Measurements from ENCODE around the gene LRRC9. TPM values are rescaled to one million over a fixed set of nuclear protein-coding genes. Genes with fewer than 3 reads are reported as not detected.

The LRRC9 gene
- total and polyA plus RNA-seq, 10 of the 15 experiments (the other 5 are each of a cell fraction or from before 2014, with no cell fraction given) = not detected

- FAIRE-seq (no peak), ATAC-seq (no peak)
- POLR2A ChIA-PET = no interaction called here
Observed at GRCh38 chr14:60025571-60025970, 105.6 kb downstream of the LRRC9 start.

More at GRCh38 chr14:60025571-60025970, 105.6 kb downstream of the LRRC9 start:
- in situ Hi-C loops (cut with MboI) (no loop called here), intact Hi-C loops (cut with micrococcal nuclease; ENCODE audit: unreplicated experiment) (no loop called here)
- no peaks in the 10 kb centered on the region for H3K79me2 ChIP-seq (ENCODE audit: control insufficient read depth, insufficient read depth, low read length)
- H3K4me2 ChIP-seq (ENCODE audit: control insufficient read depth, insufficient read depth) = no peak overlapping the region
- no peak overlapping the region for H2AFZ ChIP-seq (ENCODE audit: control insufficient read depth, low read depth, low read length)
- SMC1A ChIA-PET (ENCODE audit: uncharacterized antibody, unreplicated experiment) = no interaction called here
- RAD21 ChIA-PET (ENCODE audit: unreplicated experiment) = no interaction called here
- H3K36me3 ChIP-seq (ENCODE audit: control insufficient read depth in 2 of 2, insufficient read depth in 2 of 2, low read length in 1 of 2) = no peaks in the 10 kb centered on the region
- no peaks in the 10 kb centered on the region for H3K4me1 ChIP-seq (ENCODE audit: control insufficient read depth, insufficient read depth, low read length)
- H3K4me3 ChIP-seq = no peak overlapping the region
- BruUV-seq (replicated peaks) = no TSS peak
- H3K27ac ChIP-seq (ENCODE audit: control insufficient read depth, insufficient read depth) = no peak overlapping the region
- no peak for DNase-seq (ENCODE audit: low read depth, low spot score)
- H3K27me3 ChIP-seq (replicated peaks in 1 of 2; ENCODE audit: control insufficient read depth in 2 of 2, insufficient read depth in 2 of 2, low read length in 1 of 2) = no peaks in the 10 kb centered on the region
- TF ChIP-seq, protein P1, sequence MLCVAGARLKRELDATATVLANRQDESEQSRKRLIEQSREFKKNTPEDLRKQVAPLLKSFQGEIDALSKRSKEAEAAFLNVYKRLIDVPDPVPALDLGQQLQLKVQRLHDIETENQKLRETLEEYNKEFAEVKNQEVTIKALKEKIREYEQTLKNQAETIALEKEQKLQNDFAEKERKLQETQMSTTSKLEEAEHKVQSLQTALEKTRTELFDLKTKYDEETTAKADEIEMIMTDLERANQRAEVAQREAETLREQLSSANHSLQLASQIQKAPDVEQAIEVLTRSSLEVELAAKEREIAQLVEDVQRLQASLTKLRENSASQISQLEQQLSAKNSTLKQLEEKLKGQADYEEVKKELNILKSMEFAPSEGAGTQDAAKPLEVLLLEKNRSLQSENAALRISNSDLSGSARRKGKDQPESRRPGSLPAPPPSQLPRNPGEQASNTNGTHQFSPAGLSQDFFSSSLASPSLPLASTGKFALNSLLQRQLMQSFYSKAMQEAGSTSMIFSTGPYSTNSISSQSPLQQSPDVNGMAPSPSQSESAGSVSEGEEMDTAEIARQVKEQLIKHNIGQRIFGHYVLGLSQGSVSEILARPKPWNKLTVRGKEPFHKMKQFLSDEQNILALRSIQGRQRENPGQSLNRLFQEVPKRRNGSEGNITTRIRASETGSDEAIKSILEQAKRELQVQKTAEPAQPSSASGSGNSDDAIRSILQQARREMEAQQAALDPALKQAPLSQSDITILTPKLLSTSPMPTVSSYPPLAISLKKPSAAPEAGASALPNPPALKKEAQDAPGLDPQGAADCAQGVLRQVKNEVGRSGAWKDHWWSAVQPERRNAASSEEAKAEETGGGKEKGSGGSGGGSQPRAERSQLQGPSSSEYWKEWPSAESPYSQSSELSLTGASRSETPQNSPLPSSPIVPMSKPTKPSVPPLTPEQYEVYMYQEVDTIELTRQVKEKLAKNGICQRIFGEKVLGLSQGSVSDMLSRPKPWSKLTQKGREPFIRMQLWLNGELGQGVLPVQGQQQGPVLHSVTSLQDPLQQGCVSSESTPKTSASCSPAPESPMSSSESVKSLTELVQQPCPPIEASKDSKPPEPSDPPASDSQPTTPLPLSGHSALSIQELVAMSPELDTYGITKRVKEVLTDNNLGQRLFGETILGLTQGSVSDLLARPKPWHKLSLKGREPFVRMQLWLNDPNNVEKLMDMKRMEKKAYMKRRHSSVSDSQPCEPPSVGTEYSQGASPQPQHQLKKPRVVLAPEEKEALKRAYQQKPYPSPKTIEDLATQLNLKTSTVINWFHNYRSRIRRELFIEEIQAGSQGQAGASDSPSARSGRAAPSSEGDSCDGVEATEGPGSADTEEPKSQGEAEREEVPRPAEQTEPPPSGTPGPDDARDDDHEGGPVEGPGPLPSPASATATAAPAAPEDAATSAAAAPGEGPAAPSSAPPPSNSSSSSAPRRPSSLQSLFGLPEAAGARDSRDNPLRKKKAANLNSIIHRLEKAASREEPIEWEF (IDR thresholded peaks at IDR 0.05; ENCODE audit: insufficient replicate concordance, low read depth, low read length) = no peak
- no peak for TF ChIP-seq ASH2L (IDR thresholded peaks at IDR 0.05; ENCODE audit: borderline replicate concordance, low read depth)
- TF ChIP-seq IRF3 (IDR thresholded peaks at IDR 0.05) = no peak
- no peak for TF ChIP-seq CBFB (IDR thresholded peaks at IDR 0.05; ENCODE audit: low read depth)
- CTCF ChIA-PET = interaction anchor here (0.9 kb wide), 1 partner anchor 9 kb away, joined by 4 read pairs; no protein-coding TSS in a partner anchor
- no peaks in the 10 kb centered on the region for H3K9me3 ChIP-seq (replicated peaks; ENCODE audit: control insufficient read depth, insufficient read depth, low read length)
- no peaks in the 10 kb centered on the region for H4K20me1 ChIP-seq (ENCODE audit: control insufficient read depth, insufficient read depth)
- no peak overlapping the region for H3K9ac ChIP-seq (ENCODE audit: control insufficient read depth, insufficient read depth, low read length)
